ENCODE results near the gene PSMB7.
"Not testable (repeated sequence)": the region's sequence is repeated elsewhere in the genome, so short reads cannot be mapped to it uniquely, and the experiment has no call there.

PSMB7 gene

GRCh38 chr9:124443625-124444024 lies 28.4 kb upstream of the PSMB7 start:
- no peak for DNase-seq (ENCODE audit: low read depth, low spot score)

GRCh38 chr9:124442826-124443225 lies 27.6 kb upstream of the PSMB7 start:
- DNase-seq (ENCODE audit: low read depth, low spot score), result no peak

- DNase-seq (ENCODE audit: low read depth, low spot score), result no peak
Measured at GRCh38 chr9:124442379-124442778, 27.1 kb upstream of the PSMB7 start.

- no peak for DNase-seq (ENCODE audit: low read depth, low spot score)
Measured at GRCh38 chr9:124441291-124441690, 26.0 kb upstream of the PSMB7 start.

- DNase-seq (ENCODE audit: low read depth, low spot score), result no peak
Measured at GRCh38 chr9:124440786-124441185, 25.5 kb upstream of the PSMB7 start.

GRCh38 chr9:124439686-124440243 lies 24.5 kb upstream of the PSMB7 start:
- DNase-seq (ENCODE audit: low read depth, low spot score), result no peak

- no peak for DNase-seq (ENCODE audit: low read depth, low spot score)
Measured at GRCh38 chr9:124439086-124439485, 23.8 kb upstream of the PSMB7 start.

GRCh38 chr9:124438091-124438490 lies 22.8 kb upstream of the PSMB7 start:
- DNase-seq (ENCODE audit: low read depth, low spot score), result no peak

GRCh38 chr9:124437086-124437485 lies 21.8 kb upstream of the PSMB7 start:
- DNase-seq (ENCODE audit: low read depth, low spot score), result no peak

GRCh38 chr9:124436320-124436719 lies 21.1 kb upstream of the PSMB7 start:
- DNase-seq (ENCODE audit: low read depth, low spot score), result no peak

- no peak for DNase-seq (ENCODE audit: low read depth, low spot score)
Measured at GRCh38 chr9:124429530-124429867, 14.3 kb upstream of the PSMB7 start.

GRCh38 chr9:124428751-124429529 lies 13.7 kb upstream of the PSMB7 start:
- no peak for DNase-seq (ENCODE audit: low read depth, low spot score)

- DNase-seq (ENCODE audit: low read depth, low spot score), result no peak
Measured at GRCh38 chr9:124427281-124427680, 12.0 kb upstream of the PSMB7 start.

- no peak for DNase-seq (ENCODE audit: low read depth, low spot score)
Measured at GRCh38 chr9:124426361-124426760, 11.1 kb upstream of the PSMB7 start.

GRCh38 chr9:124425733-124426132 lies 10.5 kb upstream of the PSMB7 start:
- not testable (repeated sequence) for DNase-seq (ENCODE audit: low read depth, low spot score)

GRCh38 chr9:124423591-124423990 lies 8.3 kb upstream of the PSMB7 start:
- DNase-seq (ENCODE audit: low read depth, low spot score), result no peak

- no peak for DNase-seq (ENCODE audit: low read depth, low spot score)
Measured at GRCh38 chr9:124423155-124423554, 7.9 kb upstream of the PSMB7 start.

GRCh38 chr9:124420991-124421543 lies 5.8 kb upstream of the PSMB7 start:
- no peak for DNase-seq (ENCODE audit: low read depth, low spot score)

GRCh38 chr9:124419832-124420489 lies 4.7 kb upstream of the PSMB7 start:
- no peak for DNase-seq (ENCODE audit: low read depth, low spot score)

GRCh38 chr9:124415852-124416484 lies 726 bp upstream of the PSMB7 start:
- no peak for DNase-seq (ENCODE audit: low read depth, low spot score)

- no peak for DNase-seq (ENCODE audit: low read depth, low spot score)
Measured at GRCh38 chr9:124414612-124415011, 630 bp downstream of the PSMB7 start.

GRCh38 chr9:124412228-124412575 lies 3.0 kb downstream of the PSMB7 start:
- no peak for DNase-seq (ENCODE audit: low read depth, low spot score)

Data from smooth muscle cell of the brain vasculature (primary cell).